Neuron (in vitro differentiated cells): ENCODE data around the gene ANKRD2.
"Not testable (repeated sequence)": the region's sequence is repeated elsewhere in the genome, so short reads cannot be mapped to it uniquely, and the experiment has no call there.

Experiments
- H2AFZ ChIP-seq: one replicate; pipeline ENCODE4 v1.6.1; 2013; ENCODE audit warnings: low read depth, mild to moderate bottlenecking, inconsistent platforms, low read length, moderate library complexity
- H3K27me3 ChIP-seq: one replicate; pipeline ENCODE4 v1.6.1; 2013; ENCODE audit warnings: low read length; ENCODE audit not compliant: insufficient read depth
- H3K36me3 ChIP-seq: one replicate; pipeline ENCODE4 v1.6.1; 2013; ENCODE audit warnings: low read length; ENCODE audit not compliant: insufficient read depth
- H3K4me1 ChIP-seq: one replicate; pipeline ENCODE4 v1.6.1; 2013; ENCODE audit warnings: low read length; ENCODE audit not compliant: insufficient read depth
- H3K4me3 ChIP-seq: 2 replicates; pipeline ENCODE4 v1.5.1; 2013; ENCODE audit warnings: mild to moderate bottlenecking, low read length, moderate library complexity
- H3K9me3 ChIP-seq: one replicate; pipeline ENCODE4 v1.6.1; 2013; ENCODE audit warnings: low read length

ANKRD2 gene

GRCh38 chr10:97551271-97551670 lies 21.3 kb upstream of the ANKRD2 start:
- H2AFZ ChIP-seq: no peak overlapping the region
- H3K36me3 ChIP-seq: no peaks in the 10 kb centered on the region
- no peak overlapping the region for H3K4me3 ChIP-seq
- H3K9me3 ChIP-seq: no peaks in the 10 kb centered on the region
- peaks cover 34% of the 10 kb centered on the region for H3K4me1 ChIP-seq
- H3K27me3 ChIP-seq: no peaks in the 10 kb centered on the region

- Histone ChIP-seq H3K9me3 (no peaks in the 10 kb centered on the region), H3K4me1 (peaks cover 25% of the 10 kb centered on the region), H3K4me3 (no peak overlapping the region), H3K27me3 (no peaks in the 10 kb centered on the region), H2AFZ (no peak overlapping the region), H3K36me3 (no peaks in the 10 kb centered on the region)
These were observed 19.0 kb upstream of the ANKRD2 start for GRCh38 chr10:97553575-97554031.

DNA sequence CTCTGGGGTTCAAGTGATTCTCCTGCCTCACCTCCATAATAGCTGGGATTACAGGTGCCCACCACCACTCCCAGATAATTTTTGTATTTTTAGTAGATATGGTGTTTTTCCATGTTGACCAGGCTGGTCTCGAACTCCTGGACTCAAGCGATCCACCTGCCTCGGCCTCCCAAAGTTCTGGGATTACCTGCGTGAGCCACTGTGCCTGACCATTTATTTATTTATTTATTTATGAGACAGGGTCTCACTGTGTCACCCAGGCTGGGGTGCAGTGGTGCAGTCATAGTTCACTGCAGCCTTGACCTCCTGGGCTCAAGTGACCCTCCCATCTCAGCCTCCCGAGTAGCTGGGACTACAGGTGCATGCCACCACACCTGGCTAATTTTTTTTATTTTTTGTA lies 18.2 kb upstream of the ANKRD2 start:
- H3K36me3 ChIP-seq, H2AFZ ChIP-seq, H3K27me3 ChIP-seq, H3K9me3 ChIP-seq, H3K4me3 ChIP-seq: not testable (repeated sequence)
- H3K4me1 ChIP-seq: peaks cover 19% of the 10 kb centered on the region

- not testable (repeated sequence) for H3K4me1 ChIP-seq, H3K27me3 ChIP-seq, H3K9me3 ChIP-seq, H3K36me3 ChIP-seq, H2AFZ ChIP-seq, H3K4me3 ChIP-seq
These were observed 17.0 kb upstream of the ANKRD2 start for GRCh38 chr10:97555541-97555940.

GRCh38 chr10:97560731-97561381 lies 11.7 kb upstream of the ANKRD2 start:
- not testable (repeated sequence) for H3K9me3 ChIP-seq, H3K4me3 ChIP-seq, H3K4me1 ChIP-seq

DNA sequence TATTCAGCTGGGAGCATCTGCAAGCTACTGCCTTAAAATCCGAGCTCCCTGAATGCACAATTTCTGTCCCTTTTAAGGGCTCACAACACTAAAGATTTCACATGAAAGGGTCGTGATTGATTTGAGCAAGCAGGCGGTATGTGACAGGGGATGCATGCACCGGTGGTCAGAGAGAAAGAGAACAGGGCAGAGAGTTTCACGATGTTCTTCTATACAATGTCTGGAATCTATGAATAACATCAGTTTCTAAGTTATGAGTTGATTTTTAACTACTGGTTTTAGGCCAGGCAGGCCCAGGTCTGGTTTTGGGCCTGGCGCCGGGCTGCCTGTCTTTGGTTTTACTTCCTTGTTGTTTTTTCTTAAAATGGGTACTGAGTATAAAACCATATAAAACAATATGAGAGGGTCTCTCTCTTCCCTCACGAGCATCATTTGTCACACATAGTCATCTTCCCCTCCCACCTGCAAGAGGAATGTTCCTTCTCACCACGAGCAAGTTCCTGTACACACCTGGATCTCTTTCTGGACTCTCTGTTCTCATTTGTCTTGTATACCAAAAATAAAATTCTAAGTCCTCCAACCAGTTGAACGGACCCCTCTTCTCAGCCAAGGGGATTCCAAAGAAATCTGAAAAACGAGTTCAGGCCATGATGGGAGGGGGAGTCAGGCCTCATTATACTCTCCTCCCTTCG lies 11.0 kb upstream of the ANKRD2 start:
- not testable (repeated sequence) for H2AFZ ChIP-seq, H3K4me3 ChIP-seq, H3K4me1 ChIP-seq, H3K36me3 ChIP-seq, H3K9me3 ChIP-seq, H3K27me3 ChIP-seq

More at GRCh38 chr10:97560731-97561381, 11.7 kb upstream of the ANKRD2 start:
- H2AFZ ChIP-seq, H3K27me3 ChIP-seq, H3K36me3 ChIP-seq: not testable (repeated sequence)

DNA sequence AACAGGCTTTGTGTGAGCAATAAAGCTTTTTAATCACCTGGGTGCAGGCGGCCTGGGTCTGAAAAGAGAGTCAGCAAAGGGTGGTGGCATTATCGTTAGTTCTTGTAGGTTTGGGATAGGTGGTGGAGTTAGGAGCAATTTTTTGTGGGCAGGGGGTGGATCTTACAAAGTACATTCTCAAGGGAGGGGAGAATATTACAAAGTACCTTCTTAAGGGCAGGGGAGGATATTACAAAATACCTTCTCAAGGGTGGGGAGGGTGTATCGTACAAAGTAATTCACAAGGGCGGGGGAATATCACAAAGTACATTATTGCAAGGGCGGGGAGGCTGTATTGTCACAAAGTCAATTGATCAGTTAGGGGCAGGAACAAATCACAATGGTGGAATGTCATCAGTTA lies 10.2 kb upstream of the ANKRD2 start:
- H3K4me3 ChIP-seq, H3K36me3 ChIP-seq, H3K27me3 ChIP-seq, H3K9me3 ChIP-seq, H2AFZ ChIP-seq, H3K4me1 ChIP-seq: not testable (repeated sequence)

GRCh38 chr10:97563337-97563736 lies 9.2 kb upstream of the ANKRD2 start:
- H2AFZ ChIP-seq: no peak overlapping the region
- no peaks in the 10 kb centered on the region for H3K36me3 ChIP-seq
- no peaks in the 10 kb centered on the region for H3K4me1 ChIP-seq
- no peaks in the 10 kb centered on the region for H3K27me3 ChIP-seq
- no peaks in the 10 kb centered on the region for H3K9me3 ChIP-seq
- H3K4me3 ChIP-seq: no peak overlapping the region

GRCh38 chr10:97564776-97565175 lies 7.8 kb upstream of the ANKRD2 start:
- Histone ChIP-seq H3K36me3 (no peaks in the 10 kb centered on the region), H2AFZ (no peak overlapping the region), H3K4me1 (no peaks in the 10 kb centered on the region), H3K4me3 (no peak overlapping the region), H3K27me3 (no peaks in the 10 kb centered on the region), H3K9me3 (no peaks in the 10 kb centered on the region)

- Histone ChIP-seq H3K27me3 (no peaks in the 10 kb centered on the region), H3K36me3 (no peaks in the 10 kb centered on the region), H2AFZ (no peak overlapping the region), H3K9me3 (no peaks in the 10 kb centered on the region), H3K4me3 (no peak overlapping the region), H3K4me1 (peaks cover 6% of the 10 kb centered on the region)
These were observed 6.1 kb upstream of the ANKRD2 start for GRCh38 chr10:97566336-97566996.

DNA sequence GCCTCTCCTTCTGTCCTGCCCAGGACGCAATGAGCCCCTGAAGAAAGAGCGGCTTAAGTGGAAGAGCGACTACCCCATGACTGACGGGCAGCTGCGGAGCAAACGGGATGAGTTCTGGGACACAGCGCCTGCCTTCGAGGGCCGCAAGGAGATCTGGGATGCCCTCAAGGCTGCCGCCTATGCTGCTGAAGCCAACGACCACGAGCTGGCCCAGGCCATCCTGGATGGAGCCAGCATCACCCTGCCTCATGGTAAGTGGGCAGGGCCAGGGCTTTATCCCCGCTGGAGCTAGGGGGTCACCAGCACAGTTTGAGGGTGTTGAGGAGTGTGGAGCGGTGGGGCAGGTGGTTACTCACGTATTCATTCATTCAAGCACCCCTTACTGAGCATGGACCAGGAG lies 4.7 kb upstream of the ANKRD2 start:
- Histone ChIP-seq H3K4me3 (no peak overlapping the region), H3K9me3 (no peaks in the 10 kb centered on the region), H3K36me3 (no peaks in the 10 kb centered on the region), H2AFZ (no peak overlapping the region), H3K4me1 (peaks cover 6% of the 10 kb centered on the region), H3K27me3 (no peaks in the 10 kb centered on the region)

DNA sequence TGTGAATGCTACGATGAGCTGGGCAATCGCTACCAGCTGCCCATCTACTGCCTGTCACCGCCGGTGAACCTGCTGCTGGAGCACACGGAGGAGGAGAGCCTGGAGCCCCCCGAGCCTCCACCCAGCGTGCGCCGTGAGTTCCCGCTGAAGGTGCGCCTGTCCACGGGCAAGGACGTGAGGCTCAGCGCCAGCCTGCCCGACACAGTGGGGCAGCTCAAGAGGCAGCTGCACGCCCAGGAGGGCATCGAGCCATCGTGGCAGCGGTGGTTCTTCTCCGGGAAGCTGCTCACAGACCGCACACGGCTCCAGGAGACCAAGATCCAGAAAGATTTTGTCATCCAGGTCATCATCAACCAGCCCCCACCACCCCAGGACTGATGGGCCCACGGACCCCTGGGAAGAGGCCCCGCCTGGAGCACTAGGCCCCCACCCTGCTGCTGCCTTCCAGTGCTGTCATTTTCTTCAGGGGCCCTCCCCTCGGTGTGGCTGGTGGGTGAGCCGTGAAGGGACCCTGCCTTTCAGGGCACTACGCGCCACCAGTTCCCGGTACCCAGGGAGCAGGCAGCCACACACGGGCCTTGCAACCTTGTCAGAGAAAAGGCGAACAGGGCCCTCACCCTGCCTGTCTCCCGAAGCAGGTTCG lies 2.3 kb upstream of the ANKRD2 start:
- H3K4me3 ChIP-seq: no peak overlapping the region
- no peak overlapping the region for H2AFZ ChIP-seq
- H3K36me3 ChIP-seq: no peaks in the 10 kb centered on the region
- H3K27me3 ChIP-seq: no peaks in the 10 kb centered on the region
- H3K4me1 ChIP-seq: peaks cover 6% of the 10 kb centered on the region
- H3K9me3 ChIP-seq: no peaks in the 10 kb centered on the region

GRCh38 chr10:97570789-97571471 lies 1.6 kb upstream of the ANKRD2 start:
- Histone ChIP-seq H2AFZ (no peak overlapping the region), H3K4me1 (peaks cover 6% of the 10 kb centered on the region), H3K4me3 (no peak overlapping the region), H3K9me3 (no peaks in the 10 kb centered on the region), H3K27me3 (peaks cover 2% of the 10 kb centered on the region), H3K36me3 (no peaks in the 10 kb centered on the region)
